Brain pericyte (primary cell): ENCODE measurements around the gene IGFBP1.
A peak's percentile ranks its signal among the peaks of the same experiment; 100 is the strongest.

ENCODE experiments used
- DNase-seq: peaks from one replicate; pipeline ENCODE4 v3.0.0-alpha.2; 2012; ENCODE audit warnings: low read depth, low spot score

Gene IGFBP1

DNA sequence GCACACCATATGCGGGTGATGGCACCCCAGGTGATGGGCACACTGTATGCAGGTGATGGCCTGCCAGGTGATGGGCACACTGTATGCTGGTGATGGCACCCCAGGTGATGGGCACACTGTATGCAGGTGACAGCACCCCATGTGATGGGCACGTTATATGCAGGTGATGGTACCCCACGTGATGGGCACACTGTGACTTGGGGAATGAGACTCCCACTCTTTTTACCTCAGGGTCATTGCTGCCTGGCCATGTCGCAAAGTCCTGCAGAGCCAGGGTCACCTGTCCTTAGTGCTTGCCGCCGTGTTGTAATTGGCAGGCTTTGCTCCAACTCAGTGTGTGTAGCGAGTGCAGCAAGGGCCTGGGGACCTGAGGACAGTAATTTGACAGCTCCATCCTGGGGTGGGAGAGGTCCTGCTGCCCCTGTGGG lies 7.8 kb upstream of the IGFBP1 start:
- no peak for DNase-seq

DNA sequence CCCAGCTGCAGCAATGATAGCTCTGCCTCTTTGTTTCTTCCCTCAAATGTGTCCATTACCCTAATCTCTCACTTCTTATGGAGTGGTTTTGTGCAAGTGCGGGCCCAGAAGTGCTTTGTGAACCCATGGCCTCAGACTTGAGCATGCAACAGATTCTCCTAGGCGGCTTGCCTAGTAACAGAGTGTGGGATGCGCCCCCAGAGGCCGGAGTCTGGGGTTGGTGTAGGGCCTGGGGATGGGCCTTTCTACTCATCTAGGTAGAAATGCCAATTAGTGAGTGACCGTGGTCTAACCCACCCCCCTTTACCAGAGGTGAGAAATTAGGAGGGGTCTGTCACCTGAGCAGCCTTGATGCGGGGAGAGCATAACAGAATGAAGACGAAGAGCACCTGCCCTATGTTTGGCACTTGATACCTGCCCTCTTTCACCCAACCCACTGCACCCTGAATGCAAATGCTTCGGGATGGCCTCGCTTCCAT lies 7.0 kb upstream of the IGFBP1 start:
- DNase-seq: no peak

DNA sequence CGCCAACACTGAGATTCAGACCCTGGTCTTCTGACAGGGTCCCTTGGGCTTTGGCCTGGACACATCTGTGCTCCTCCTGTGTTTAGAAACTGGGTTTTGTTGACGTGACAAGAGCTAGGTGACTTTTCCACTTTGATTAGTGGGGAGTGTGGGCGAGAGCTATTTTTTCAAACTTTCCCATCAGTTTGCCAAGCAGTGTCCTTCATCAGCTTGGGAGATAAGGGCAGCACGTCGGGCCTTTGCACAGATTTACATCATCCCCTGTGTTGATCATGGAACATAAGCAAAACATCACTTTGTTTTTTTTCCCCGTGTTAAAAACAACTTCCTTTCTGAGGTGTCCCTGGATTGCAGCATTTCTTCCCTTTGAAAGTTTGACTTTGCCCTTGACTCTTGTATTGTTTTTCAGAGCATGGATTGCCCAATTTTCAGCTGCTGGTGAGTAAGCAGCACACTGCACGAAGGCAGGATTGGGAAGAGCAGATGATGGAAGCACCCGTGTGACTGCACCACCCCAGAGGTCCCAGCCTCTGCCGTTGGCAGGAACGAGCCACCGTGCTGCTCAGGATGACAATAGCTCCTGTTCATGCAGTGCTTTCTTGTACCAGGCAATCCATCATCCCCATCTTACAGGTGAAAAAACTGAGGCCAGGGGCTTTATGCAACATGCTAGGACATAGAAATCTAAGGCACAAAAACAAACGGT lies 6.4 kb upstream of the IGFBP1 start:
- peak; percentile 83 for DNase-seq

DNA sequence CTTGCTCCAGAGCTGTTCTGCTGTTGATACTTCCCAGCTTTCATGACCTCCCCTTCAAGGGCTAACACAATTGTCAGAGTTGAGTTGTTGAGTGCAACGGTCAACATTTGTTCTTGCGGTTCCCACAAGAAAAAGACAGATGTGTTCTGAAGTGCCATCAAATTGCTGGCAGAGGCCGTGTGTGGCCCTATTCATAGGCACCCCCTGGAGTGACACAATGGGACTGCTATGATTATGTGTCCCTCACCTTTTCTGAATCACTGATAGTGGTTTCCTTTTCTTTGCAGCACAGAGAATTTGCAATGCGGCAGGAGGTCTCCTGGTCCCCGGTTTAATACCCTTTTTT lies 5.8 kb upstream of the IGFBP1 start:
- no peak for DNase-seq

DNA sequence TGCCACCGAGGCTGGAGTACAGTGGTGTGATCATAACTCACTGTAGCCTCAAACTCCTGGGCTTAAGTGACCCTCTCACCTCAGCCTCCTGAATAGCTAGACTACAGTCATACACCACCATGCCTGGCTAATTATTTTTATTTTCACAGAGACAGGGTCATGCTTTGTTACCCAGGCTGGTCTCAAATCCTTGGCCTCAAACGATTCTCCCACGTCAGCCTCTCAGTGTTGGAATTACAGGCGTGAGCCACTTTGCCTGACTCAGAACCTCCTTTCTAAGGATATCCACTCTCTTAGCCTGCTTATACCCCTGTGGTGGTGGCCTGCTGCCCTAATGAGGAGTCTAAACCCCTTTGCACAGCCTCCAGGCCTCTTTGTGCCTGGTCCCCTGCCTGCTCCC lies 4.2 kb upstream of the IGFBP1 start:
- no peak for DNase-seq

DNA sequence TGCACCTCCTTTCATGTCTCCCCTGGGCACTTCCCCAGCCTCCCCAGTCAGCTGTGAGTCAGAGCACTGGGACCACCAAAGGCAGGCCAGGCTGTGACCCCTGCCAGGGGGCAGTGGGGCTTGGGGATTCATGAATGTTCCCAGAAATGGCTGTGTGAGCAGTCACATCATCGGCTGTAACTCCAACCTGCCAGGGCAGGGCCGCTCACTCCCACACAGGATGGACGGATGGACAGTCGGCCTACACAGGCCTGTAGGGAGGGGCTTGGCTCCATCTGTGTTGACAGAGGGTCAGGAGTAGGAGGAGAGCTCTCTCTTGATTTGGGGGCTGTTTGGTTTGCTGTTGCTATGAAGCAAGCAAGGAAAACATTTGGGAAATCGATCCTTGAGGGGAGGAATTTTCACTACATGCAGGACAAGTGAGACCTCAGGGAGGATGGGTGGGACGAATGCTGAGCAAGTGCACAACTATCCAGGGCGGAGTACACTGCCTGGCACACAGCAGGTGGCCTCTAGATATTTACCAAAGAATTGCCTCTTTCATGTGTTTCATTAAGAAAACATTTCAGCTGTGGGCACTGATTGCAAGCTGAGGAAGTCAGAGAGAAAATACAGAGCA lies 2.9 kb upstream of the IGFBP1 start:
- peak; percentile 81 for DNase-seq

DNA sequence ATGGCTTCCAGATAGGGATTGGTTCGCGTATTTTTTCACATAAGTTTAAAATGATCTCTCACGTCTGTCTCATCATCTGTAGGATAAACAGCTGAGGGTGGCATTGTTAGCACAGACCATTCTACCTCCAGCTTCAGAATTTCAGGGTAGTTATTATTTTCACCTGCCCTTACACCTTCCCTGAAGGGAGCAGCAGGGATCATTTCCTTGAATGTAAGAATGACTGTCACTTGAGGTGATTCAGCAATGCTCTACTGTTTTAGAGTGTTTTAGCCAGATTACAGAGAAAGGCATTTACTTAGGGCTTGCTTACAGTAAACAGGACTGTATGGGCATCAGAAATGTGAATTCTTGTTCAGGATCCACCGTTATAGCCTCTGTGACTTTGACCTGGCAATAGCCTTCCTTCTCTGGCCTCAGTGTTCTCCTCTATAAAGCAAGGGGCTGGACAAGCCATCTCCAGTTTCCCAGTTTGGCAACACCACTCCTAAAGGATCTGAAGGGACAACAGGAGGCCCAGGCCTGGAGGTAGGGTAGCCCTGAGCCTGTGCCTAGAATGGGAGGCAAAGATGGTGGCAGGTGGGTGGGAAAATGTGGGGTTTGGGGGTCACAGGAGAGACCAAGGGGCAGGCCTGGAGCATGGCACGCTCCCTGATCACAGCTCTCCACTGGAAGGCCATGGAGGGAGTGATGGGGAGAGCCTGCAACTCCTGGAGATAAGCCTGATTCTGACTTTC lies 1.2 kb upstream of the IGFBP1 start:
- no peak for DNase-seq

DNA sequence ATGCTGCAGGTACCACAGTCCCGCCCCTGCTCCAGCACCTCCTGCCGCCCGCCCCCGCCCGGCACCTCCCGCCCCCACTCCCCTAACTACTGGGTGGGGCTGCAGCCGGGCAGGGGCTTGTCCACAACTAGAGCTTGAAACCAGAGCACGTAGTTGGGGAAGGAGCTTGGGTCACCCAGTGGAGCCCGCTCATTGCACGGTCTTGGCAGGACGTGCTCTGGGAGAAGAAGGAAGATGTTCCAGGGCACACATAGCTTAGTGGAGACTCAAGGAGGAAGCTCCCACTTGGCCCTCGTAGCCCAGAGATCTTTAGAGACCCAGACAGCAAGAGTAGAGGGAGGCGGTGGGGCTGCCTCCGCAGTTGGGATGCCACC lies 692 bp downstream of the IGFBP1 start:
- DNase-seq: peak; percentile 46

DNA sequence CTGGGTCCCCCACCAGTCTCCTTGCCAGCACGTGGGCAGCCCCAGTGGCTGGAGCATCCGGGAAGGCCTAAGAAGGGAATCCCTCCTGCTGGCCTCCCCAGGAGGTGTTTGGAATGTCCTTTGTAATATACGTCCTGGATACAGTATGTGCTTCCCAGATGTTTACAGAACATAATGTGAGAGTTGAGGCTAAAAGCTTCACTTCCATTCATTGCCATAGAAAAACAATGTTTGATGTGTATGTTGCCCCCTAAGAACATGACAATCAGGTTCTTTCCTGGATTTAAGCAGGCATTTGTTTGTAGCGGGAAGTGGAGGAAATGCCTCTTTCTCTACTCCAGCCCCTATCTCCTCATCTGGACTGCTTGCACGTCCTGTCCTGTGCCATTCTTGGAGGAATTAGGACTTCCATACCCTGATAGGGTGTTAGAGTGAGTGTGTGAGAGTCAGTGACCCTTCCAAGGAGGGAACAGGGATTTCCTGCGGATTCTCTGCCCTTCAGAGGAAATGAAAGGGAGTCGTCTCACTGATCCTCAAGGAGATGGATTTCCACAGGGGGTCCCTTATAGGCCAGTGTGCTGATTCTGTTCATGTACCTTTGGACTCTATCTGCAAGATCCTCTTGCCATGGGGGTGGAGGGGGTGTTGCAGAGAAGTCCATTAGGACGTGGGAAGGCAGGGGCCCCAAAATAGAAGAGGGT lies 1.2 kb downstream of the IGFBP1 start:
- peak; percentile 53 for DNase-seq

DNA sequence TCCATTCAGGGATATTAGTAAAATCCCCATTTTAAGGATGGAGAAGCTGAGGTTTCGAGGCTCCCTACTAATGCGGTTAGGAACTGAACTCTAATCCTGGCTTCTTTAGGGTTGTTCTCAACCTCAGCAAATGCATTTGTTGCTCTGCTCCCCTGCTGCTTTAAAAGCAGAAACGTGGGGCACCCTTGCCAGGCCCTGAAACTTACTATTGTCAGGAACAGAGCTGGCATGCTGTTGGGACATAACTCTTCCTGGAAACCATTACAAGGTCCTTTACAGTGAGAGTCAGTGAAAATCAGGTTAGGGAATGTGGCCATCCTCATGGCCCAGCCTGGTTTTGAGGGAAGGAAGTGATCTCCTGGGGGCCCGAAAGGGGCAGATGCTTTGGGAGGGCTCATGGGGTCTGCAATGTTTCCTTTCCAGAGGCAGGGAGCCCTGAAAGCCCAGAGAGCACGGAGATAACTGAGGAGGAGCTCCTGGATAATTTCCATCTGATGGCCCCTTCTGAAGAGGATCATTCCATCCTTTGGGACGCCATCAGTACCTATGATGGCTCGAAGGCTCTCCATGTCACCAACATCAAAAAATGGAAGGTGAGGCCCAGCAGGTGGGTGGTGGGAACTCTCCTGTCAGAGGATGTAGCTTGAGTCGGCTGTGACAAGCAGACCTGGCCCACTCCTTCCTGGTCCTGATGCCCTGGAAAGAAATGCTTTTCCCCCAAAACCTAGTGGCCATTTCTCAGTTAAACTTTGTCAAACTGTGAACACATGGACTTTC lies 2.0 kb downstream of the IGFBP1 start:
- no peak for DNase-seq

DNA sequence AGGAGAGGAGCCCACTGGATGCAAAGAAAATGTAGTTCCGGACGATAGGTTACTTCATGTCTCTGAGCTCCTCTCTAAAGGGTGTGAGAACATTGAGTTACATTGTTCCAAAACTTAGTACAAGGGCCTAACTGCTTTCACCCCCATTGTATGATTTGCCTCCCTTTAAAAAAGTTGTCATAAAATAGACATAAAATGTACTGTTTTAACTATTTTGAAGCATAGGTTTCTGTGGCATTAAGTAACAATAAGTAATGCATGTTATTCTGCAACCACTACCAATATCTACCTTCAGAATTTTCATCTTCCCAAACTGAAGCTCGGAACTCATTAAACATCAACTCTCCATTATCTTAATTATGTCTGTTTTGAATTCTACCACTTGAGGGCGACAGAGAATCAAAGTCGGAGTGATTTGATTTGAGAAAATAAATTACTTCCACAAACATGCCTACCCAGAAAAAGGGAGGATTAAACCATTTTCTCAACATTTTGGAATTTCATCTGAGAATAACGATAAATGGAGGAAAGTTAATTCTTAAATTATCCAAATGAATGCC lies 2.7 kb downstream of the IGFBP1 start:
- no peak for DNase-seq

DNA sequence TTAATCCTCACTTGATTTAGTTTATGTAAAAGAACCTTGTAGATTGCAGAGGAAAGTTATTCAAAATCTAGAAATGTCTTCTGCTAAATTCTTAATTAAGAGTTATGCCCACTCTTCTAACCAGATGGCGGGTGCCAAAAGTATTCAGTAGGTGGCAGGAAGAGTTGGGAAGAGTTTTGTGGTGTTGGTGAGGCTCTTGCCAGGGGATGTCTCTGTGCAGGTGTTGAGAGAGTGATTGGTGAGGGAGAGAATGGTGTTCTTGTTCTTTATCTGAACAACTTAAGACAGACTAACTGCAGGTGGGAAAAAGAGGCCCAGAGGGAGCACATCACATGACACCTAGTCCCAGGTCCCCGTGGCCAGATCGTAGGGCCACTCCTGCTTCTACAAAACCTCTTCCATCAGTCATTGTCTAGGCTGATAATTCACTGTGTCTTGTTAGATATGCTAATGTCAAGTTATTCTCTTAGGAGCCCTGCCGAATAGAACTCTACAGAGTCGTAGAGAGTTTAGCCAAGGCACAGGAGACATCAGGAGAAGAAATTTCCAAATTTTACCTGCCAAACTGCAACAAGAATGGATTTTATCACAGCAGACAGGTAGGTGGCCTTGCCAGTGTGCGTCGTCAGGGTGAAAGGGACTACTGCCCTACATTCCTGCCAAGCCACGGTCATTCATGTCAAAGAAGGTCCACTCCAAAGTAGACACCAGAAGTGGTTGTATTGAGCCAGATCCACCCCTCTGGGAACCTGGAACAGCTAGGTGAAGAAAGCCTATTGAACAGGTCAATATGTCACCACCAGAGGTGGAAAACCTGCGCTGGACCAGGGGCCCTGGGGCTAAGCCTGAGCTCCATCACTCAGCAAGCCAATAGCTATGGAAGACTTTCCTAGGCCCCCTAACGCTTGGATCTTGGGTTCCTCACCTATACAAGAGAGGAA lies 3.4 kb downstream of the IGFBP1 start:
- DNase-seq: no peak

DNA sequence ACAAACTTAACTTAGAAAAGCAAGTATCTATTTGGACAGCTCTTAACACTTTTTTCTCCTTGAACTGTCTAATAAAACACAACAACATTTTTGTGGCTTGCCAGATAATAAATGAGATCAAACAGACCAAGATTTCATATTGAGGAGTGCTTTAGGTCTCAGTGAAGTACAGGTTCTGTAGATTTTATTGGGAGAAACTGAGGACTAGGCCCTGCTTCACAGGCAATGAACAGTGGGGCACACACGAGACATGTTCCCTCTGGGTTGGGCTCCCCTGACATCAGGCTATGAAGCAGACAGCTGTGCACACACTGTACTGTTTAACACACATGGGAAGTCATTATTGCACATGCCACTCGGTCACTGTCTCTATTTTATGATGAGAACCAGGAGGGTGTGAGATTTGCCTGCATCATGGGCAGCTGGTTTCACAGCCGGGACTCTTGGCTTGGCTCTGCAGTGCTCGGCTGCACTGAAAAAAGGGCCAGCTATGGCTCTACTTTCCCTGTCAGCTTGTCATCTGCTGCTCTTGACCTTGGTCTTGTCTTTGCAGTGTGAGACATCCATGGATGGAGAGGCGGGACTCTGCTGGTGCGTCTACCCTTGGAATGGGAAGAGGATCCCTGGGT lies 4.2 kb downstream of the IGFBP1 start:
- DNase-seq: no peak

DNA sequence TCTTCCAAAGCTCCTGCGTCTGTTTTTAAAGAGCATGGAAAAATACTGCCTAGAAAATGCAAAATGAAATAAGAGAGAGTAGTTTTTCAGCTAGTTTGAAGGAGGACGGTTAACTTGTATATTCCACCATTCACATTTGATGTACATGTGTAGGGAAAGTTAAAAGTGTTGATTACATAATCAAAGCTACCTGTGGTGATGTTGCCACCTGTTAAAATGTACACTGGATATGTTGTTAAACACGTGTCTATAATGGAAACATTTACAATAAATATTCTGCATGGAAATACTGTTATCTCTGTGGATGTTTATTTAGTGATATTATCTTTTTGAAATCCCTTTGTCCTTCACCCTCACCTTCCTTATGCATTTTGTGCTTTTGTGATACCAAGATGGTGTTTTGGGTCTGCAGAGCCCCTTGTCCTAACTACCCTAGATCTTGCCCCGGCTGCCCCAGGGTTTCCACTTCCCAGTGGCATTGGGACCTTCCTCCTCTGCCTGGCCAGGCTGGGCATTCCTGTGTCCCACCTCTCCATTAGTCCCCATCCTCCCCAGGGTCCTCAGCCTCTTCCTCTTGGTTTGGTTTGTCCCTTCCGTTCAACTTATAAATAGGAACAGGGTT lies 5.2 kb downstream of the IGFBP1 start:
- DNase-seq: no peak

DNA sequence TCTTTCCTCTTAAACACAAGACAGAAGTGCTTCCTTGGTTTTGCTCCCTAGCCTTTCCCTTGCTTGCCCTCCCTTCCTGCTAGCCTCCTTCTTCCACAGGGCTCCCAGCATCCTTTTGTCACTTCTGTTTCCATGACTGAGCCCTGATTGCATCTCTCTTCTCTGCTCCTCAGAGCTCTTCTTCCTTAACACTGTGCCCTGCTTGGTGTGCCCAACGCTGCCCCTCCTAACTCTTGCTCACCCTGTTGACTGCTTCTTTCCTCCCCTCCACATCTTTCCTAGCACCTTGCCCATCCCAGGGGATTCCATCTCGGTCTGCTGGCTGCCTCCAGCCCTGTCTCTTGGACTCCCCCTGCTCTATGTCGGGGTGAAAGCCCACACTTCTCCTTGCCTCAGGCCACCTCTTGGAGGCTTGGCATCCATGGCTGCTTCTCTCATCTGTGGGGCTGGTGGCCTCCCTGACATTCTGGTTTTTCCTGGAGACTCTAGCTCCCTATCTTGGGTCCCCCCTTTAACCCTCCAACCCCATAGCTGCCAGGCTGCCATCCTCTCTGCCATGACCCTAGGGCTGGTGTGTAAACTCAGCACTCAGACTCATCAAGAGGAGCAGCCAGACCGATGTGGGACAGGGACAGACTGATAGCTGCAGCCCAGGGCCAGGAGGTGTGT lies 5.8 kb downstream of the IGFBP1 start:
- no peak for DNase-seq

DNA sequence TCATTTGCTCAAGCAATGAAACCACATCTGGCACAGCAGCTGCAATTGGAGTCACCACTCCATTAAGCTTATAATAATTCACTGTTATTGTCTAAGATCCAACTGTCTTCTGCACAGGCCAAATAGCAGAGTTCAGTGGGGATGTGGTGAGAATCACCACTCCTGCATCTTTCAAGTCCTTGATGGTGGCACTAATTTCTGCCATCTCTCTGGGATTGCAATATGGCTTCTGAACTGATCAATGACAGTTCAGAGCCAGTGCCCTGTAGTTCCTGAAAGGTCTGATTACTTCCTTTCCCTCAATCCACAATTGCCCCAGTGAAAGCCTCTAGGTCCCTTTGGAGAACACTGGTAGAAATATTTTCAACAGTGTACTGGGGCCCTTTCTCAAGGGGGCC lies 6.4 kb downstream of the IGFBP1 start:
- DNase-seq: no peak

DNA sequence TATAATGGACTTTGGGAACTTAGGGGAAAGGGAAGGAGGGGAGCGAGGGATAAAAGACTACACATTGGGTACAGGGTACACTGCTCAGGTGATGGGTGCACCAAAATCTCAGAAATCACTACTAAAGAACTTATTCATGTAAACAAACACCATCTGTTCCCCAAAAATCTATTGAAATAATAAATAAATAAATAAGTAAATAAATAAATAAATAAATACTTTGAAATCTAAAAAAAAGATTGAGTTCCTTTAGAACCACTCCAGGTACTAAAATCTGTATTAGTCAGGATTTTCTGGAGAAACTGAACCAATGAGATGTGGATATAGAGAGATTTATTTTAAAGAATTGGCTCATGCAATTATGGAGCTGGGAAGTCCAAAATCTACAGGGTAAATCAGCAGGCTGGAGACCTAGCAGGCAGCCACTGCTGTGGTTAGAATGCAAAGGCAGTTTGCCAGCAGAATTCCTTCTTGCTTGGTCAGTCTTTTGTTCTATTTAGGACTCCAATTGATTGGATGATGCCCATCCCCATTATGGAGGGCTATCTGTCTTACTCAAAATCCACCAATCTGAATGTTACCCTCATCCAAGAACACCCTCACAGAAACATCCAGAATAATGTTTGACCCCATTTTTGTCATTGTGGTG lies 8.9 kb downstream of the IGFBP1 start:
- no peak for DNase-seq

DNA sequence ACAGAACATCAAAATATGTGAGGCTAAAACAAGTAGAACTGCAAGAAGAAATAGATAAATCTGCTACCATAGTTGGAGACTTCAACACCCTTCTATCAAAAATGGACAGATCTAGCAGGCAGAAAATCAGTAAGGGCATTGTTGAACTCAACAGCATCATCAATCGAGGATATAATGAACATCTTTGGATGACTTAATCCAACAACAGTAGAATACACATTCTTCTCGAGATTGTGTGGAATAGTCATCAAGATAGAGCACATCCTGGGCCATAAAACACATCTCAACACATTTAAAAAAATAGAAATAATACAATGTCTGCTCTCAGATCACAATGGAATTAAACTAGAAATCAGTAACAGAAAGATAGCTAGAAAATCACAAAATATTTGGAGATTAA lies 9.9 kb downstream of the IGFBP1 start:
- DNase-seq: no peak
